T47D (cell line): ENCODE measurements around the gene AMOTL1.

ENCODE experiments used
- DNase-seq, 2 experiments: peaks; one replicate each; pipeline versions ENCODE4 v3.0.0 to v3.0.0-alpha.2; 2011 to 2012; ENCODE audit warnings: low read depth in 1 of 2, low spot score in 1 of 2
- JUND ChIP-seq: IDR thresholded peaks from 2 replicates; pipeline ENCODE4 v1.6.1; 2012; ENCODE audit warnings: low read depth
- in situ Hi-C: cut with HindIII; loops from 2 replicates; pipeline ENCODE4 v1.10.0; 2016; ENCODE audit warnings: low sequenced_read_pairs, low pct_unique_long_range_greater_than_20kb

Gene AMOTL1

GRCh38 chr11:94793822-94794221, 25.7 kb downstream of the AMOTL1 start:
- no peak for TF ChIP-seq JUND

GRCh38 chr11:94794287-94795168, 26.4 kb downstream of the AMOTL1 start:
- TF ChIP-seq JUND = no peak
- in situ Hi-C loops = no loop called here
- no peak for DNase-seq

More at GRCh38 chr11:94793822-94794221, 25.7 kb downstream of the AMOTL1 start:
- in situ Hi-C loops = no loop called here
- no peak for DNase-seq

- DNase-seq = no peak
- in situ Hi-C loops = no loop called here
Measured at GRCh38 chr11:94795476-94796189, 27.5 kb downstream of the AMOTL1 start.

GRCh38 chr11:94796190-94796580, 28.0 kb downstream of the AMOTL1 start:
- in situ Hi-C loops = no loop called here
- DNase-seq = no peak
- no peak for TF ChIP-seq JUND

More at GRCh38 chr11:94795476-94796189, 27.5 kb downstream of the AMOTL1 start:
- no peak for TF ChIP-seq JUND

- DNase-seq = no peak
- no peak for TF ChIP-seq JUND
- in situ Hi-C loops = no loop called here
Measured at GRCh38 chr11:94796863-94797262, 28.7 kb downstream of the AMOTL1 start.

GRCh38 chr11:94799726-94800125, 31.6 kb downstream of the AMOTL1 start:
- TF ChIP-seq JUND = no peak
- no peak for DNase-seq
- in situ Hi-C loops = no loop called here

- TF ChIP-seq JUND = no peak
- no peak for DNase-seq
- in situ Hi-C loops = no loop called here
Measured at GRCh38 chr11:94800414-94800813, 32.3 kb downstream of the AMOTL1 start.

GRCh38 chr11:94801866-94802460, 33.8 kb downstream of the AMOTL1 start:
- no peak for DNase-seq
- no peak for TF ChIP-seq JUND
- in situ Hi-C loops = no loop called here

- no peak for TF ChIP-seq JUND
- DNase-seq = no peak
Measured at GRCh38 chr11:94802501-94802900, 34.3 kb downstream of the AMOTL1 start.

GRCh38 chr11:94803491-94803890, 35.3 kb downstream of the AMOTL1 start:
- in situ Hi-C loops = no loop called here
- no peak for TF ChIP-seq JUND
- DNase-seq = no peak

More at GRCh38 chr11:94802501-94802900, 34.3 kb downstream of the AMOTL1 start:
- in situ Hi-C loops = no loop called here

GRCh38 chr11:94804874-94805273, 36.7 kb downstream of the AMOTL1 start:
- TF ChIP-seq JUND = no peak
- in situ Hi-C loops = no loop called here
- no peak for DNase-seq

GRCh38 chr11:94806014-94806413, 37.9 kb downstream of the AMOTL1 start:
- in situ Hi-C loops = no loop called here
- DNase-seq = no peak
- no peak for TF ChIP-seq JUND

GRCh38 chr11:94806419-94806818, 38.3 kb downstream of the AMOTL1 start:
- in situ Hi-C loops = no loop called here
- DNase-seq = no peak
- TF ChIP-seq JUND = no peak
